Activated CD8-positive, alpha-beta memory T cell treated with anti-CD3 and anti-CD28 coated beads for 48 hours (primary cell): ENCODE measurements around the gene CCDC142.
A peak's percentile ranks its signal among the peaks of the same experiment; 100 is the strongest.
"Not testable (repeated sequence)": the region's sequence is repeated elsewhere in the genome, so short reads cannot be mapped to it uniquely, and the experiment has no call there.

Experiments used
- DNase-seq, 3 experiments: peaks; one replicate each; pipeline ENCODE4 v3.0.0-alpha.2; 2020; ENCODE audit warnings: low read depth in 2 of 3, low spot score in 2 of 3

Gene CCDC142

DNA sequence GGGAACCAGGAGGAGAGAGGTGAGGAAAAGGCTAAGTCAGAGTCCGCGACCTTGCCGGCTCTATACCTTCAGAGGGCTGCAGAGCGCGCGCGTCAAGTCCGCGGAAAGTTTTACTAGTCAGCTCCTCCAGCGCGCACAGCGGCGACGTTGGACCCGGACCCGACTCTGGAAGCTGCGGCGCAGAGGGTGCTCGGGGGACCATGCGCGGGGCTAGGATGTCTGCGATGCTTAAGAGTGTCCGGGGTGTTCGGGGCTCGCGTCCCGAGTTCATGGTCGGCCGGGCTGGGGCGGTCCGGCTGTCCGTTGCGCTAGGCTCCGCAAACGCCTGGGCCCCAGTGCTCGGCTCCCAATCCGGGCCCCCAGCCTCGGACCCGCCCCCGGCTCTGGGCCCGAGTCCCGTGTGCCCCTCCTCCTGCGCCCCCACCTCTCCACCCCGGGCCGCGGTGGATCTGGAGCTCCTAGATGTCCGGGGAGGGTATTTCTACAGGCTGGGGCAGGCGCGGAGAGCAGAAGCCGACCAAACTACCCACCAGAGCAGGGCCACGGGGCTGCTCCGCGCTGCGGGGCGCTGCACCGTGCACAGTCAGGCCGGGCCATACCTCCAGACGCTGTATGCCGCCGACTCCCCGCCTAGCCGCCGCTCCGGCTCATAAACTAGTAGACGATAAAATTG lies 16.6 kb upstream of the CCDC142 start, which contains the start of gene LBX2:
Gene LBX2 (minus strand): TSS at position 337 of the 673 bp plus-strand sequence. CDS start 66 bp downstream, at position 271.
- no peak for DNase-seq

DNA sequence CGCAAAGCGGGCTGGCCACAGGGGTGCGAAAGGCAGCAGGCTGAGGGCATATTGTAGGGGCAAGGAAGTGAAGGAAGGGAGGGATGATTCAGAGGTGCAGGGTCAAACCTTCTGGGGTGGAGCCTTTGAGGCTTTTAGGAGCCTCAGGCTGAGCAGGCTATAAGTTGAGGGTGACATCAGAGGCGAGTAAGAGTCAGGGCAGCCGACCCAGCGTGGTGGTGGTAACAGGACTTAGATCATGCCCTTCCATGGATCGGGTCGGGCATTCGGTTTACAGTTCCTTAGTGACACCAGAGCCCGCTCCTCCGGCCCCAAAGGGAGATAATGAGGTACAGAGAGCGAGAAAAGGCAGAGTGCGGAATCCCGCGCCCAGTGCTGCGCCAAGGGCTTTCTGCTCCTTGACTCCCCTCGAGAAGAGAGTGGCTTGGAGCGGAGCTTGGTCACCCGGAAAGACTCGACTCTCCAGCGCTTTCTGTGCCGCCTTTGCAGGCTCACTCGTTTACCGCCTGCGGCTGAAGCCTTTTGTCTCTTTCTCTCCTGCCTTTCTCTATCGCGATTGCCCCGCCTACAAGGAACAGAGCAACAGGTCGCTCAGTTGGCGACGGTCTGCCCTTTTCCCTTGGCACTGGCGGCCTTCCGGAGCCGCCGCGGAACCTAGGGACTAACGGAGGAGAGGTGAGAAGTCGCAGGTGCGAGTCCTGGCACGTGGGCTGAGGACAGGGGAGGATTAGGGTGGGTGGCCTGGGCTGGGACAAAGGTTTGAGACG lies 15.9 kb upstream of the CCDC142 start:
- DNase-seq, result no peak

DNA sequence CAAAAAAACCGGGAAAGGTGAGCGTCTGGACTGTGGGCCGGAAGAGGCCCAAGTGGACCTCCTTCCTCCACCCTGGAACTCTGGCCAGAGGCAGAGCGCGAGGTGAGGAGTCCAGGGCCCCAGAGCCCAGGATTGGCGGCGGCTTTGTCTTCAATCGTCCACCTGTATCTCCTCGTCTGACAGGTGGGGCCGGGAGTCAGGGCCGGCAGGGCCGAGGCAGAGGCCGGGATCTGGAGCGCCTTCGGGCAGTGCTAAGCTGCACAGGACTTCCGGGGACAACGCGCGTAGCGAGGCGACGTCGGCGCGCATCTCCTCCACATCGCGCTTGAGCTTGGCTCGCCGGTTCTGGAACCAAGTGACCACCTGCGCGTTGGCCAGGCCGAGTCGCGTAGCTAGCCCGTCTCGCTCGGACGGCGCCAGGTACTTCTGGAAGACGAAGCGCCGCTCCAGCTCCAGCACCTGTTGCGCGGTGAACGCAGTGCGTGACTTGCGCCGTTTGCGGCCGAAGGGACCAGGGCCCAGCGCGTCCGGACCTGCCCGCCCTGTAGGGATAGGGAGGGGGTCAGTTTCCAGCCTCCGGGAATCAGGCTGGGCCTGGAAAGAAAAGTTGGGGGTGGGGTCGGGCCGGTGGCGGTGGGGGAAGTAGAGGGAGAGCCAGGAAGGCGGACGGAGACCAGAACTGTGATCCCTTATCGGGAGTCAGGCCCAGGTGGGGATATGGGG lies 15.1 kb upstream of the CCDC142 start:
- no peak for DNase-seq

DNA sequence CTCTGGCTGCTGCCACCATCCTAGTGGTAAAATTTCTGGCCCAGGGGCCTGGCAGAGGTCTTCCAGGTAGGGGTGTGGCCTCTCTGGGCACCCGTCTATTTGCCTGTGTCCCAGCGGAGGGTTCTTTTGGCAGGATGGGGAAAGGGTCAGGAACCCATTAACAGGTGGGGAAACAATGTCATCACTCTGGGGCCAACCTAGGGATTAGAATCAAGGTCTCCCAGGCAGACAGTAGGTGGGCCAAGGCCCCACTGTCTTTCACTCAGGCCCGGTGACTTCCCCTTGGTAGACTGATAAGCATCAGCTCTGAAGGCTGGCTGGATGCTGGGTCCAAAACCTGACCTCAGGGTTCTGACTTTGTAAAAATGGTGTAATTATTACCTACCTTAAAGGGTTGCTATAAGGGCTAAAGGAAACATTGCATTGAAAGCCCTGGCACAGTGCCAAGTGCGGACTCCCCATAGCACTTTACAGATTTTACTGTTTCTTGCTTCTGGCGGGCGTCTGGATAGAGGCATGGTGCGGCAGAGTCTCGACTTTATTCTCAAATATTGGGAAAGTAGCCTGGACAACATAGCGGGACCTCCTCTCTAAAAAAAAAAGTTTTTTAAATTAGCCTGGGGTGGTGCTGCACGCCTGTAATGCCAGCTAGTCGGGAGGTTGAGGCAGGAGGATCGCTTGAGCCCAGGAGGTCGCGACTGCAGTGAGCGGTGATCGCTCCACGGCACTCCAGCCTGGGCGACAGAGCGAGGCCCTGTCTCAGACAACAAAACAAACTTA lies 14.4 kb upstream of the CCDC142 start:
- no peak for DNase-seq

DNA sequence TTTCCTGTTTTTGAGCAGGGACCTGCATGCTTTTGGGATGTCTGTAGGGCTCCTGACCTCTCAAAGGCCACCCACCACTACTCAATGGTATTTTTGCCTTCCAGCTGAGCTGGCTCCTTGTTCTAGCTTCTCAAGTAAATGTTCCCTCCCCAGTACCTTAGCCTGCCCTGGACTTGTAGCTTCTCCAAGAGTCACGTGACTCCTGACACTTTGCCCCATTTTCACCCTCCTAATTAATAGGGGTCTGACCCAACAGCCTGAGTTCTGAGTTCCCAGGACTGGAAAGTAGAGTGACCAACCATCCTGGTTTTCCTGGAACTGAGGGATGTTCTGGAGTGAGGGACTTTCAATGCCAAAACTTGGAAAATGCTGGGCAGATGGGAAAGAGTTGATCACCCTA lies 12.6 kb upstream of the CCDC142 start:
- DNase-seq, result no peak

DNA sequence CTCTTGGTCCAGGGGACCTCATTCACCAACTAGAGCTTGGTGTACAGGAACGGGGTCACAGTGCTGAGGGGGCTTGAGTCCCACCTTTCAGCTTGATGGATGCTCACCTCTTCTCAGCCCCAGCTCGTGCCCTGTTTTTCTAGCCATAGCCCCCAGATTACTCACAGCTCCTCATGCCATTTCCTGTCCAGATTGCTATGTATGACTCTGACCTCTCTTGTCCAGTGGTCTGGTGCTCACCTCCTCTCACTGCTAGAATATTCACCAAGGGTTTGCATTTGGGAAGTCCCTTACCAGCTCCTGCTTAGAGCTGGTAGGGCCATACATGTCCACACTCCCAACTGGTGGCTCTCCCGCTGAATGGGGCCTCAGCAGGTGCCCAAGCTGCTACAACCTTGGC lies 10.7 kb upstream of the CCDC142 start:
- no peak for DNase-seq

DNA sequence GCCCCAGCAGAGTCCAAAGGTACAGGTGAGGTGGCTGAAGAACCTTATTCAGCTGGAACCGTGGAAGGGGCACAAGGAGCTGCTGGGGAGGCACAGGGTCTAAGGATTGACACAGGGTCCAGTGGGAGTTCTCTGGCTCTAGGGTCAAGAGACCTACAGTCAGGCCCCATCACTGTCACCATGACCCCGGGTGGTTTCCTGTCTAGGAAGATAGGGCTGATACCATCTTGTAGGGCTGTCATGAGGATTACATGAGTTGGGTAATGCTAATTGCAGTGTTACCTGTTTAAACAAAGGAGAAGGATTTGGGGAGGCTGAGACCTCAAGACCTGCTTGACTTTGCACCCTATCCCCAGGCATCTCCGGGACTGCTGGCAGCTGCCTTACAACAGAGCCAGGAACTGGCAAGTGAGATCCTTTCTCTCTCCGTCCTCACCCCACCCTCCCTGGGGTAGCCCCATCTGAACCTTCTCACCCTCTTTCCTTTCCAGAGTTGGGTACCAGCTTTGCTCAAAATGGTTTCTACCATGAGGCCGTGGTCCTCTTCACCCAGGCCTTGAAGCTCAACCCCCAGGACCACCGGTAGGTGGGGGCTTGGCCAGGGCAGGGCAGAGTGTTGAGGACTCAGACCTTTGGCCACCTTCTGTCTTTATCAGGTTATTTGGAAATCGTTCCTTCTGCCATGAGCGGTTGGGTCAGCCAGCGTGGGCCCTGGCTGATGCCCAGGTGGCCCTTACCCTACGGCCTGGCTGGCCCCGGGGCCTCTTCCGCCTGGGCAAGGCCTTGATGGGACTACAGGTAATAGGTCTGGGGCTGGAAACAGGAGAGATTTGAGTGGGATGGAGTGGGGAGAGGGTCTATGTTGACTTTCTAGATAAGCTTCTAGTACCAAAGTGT lies 9.1 kb upstream of the CCDC142 start:
- no peak for DNase-seq

DNA sequence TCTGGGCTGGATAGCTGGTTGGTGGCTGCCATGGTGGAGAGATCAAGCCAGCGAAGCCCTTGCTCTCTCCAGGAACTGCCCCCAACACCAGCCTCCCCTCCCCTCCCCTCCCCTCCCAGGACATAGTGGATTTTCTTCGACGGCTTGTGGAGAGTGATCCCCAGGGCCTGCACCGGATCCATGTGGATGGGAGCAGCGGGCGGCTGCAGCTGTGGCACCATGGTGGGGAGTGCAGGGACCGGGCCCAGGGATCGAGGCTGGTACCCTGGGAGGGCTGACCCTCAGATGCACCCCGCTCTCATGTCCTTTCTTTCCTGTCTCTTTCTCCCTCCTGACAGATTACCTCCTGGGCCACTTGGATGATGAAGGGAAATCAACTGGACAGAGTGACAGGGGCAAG lies 7.1 kb upstream of the CCDC142 start:
- DNase-seq, result no peak

DNA sequence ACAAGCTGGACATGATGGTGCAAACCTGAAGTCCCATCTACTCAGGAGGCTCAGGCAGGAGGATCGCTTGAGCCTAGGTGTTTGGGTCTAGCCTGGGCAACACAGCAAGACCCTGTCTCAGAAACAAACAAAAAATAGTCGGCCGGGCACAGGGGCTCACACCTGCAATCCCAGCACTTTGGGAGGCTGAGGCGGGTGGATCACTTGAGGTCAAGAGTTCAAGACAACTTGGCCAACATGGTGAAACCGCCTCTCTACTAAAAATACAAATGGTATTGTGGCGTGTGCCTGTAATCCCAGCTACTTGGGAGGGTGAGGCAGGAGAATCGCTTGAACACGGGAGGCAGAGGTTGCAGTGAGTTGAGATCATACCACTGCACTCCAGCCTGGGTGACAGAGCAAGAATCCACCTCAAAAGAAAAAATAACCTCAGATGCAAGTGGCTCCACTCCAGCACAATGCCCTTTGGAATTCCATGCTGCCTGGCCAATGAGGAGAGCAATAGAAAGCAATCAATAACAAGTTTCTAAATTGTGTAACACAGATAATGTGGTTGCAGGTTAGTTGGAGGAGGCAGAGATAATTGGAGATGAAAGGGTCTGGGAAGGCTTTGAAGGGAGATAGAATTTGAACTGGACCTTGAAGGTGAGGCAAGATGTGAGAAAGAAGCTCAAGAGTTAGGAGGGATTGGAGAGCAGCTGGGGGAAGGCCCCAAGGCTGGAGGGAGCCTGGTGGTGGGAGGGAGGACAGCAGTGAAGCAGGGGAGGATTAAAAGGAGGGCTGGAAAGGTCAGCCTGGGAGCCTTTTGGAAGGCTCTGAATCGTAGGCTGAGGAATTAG lies 6.1 kb upstream of the CCDC142 start:
- DNase-seq, result no peak

DNA sequence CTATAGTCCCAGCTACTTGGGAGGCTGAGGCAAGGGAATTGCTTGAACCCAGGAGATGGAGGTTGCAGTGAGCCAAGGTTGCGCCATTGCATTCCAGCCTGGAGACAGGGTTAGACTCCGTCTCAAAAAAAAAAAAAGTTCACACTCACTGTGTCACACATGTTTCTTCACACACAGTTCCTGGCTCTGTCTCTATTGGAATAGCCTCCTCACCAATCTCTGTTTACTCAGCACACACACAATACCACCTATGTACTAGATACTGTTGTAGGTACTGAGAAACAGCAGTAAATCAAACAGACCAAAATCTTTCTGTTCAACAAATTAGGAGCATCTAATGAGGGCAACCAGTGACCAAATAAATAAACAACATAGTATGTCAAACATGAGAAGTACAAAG lies 3.3 kb upstream of the CCDC142 start:
- no peak for DNase-seq

DNA sequence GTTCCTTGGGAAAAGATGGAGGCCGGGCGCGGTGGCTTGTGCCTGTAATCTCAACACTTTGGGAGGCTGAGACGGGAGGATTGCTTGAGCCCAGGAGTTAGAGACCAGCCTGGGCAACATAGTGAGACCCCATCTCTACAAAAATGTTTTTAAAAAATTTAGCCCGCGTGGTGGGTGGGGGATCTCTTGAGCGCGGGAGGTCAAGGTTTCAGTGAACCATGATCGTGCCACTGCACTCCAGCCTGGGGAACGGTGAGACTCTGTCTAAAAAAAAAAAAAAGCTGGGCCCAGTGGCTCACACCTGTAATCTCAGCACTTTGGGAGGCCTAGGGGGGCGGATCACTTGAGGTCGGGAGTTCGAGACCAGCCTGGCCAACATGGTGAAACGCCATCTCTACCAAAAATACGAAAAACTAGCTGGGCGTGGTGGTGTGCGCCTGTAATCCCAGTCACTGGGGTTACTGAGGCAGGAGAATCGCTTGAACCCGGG lies 922 bp upstream of the CCDC142 start:
- not testable (repeated sequence) for DNase-seq

DNA sequence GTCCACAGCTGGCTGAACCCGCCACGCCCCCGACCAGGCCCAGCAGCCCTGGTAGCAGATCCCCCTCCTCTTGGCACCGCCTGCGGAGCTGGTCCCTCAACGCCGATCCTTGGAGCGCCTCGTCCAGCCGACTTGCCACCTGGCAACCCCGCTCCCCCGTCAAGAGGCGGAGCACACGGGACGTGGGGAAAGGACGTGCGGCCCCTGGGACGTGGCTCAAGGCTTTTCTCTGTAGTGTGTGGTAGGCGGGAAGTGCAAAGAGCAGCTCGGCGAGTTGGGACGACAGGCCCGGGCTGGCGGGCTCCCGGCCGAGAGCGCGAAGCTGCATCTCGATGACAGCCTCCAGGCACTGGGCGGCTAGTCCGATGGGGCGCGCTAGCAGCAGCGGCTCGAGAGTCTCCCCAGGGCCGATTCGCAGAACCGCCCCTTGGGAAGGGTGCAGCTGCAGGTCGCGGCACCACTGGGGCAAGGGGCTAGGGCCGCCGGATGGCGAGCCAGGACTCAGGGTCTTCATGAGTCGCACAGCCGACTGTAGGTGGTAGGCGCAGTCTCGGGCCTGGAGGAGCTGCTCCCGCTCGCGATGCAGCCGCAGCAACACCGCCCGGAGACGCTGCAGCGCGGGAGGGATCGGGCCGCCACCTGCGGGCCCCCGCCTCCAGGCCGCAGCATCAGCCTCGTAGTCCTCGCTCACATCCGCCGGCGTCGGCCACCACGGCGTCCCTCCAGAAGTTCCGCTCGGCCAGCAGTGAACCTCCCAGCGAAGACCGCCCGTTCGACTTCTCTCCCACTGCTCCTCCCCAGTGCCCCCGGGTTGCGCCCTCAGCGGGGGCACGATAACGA lies 617 bp downstream of the CCDC142 start:
- no peak for DNase-seq

DNA sequence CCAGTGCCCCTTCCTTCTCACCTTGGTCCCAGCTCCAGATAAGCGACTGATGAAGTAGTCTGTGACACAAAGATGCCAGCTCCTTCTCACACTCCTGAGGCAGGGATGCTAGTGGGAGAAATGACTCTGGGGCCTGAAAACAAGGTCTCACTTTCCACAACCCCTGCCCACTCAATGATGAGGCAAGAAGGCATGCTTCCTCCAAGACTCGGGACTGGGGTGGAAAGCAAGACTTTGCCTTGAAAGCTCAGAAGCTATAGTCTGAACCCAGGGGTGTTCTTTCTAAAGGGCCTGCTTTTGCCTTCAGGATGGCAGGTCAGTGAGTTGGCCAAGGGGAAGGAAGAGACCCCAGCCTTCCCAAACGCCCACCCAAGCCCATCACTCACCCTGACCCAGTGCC lies 1.4 kb downstream of the CCDC142 start:
- no peak for DNase-seq

DNA sequence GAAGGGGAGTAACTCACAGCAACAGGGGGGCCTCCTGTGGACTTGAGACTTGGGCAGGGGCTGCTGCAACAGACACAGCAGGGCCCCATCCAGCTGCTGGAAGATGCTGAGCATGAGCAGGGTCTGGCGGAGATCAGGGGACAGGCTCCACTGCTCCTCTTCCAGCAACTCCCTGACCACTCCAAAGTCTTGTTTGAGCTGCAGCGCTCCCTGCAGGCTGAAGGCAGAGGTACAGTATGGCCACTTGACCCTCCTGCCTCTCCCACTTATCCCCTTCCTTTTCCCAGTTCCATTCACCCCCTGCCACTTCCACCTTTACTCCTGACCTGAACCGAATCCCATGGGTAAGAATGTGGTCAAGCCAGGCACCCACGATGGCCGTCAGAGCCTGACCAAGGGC lies 7.9 kb downstream of the CCDC142 start:
- no peak for DNase-seq

DNA sequence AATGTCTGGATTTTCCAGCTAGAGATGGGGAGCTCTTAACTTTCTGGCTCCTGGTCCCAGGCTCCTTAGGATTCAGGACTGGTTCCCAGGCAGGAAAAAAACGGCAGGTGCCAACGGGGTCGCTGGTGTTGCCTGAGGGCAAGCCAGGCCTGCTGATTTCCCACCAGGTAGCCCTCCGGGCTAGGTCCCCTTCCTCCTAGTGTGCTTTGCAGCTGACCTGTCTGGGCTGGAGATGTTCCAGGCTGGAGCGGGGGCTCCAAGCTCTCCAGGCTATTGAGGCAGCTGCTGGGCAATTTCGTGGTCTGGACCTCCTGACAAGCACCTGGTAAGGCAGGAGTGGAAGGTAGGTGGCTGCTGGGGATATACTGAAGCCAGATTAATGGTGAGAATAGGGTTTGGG lies 8.3 kb downstream of the CCDC142 start:
- no peak for DNase-seq

DNA sequence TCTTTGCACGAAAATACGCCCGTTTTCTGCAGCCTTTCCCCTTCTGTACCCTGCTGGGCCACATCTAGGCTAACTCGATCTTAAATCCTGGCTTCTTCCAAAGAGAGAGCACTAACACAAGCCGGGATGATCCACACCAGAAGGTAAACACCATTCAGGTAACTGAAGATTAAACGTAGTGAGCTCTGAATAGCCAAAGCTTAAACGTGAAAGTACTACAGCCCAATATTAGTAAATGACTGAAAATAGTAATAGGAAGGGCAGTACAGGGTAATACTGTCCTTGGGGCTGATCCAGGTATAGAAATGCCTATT lies 9.9 kb downstream of the CCDC142 start:
- DNase-seq, result no peak

DNA sequence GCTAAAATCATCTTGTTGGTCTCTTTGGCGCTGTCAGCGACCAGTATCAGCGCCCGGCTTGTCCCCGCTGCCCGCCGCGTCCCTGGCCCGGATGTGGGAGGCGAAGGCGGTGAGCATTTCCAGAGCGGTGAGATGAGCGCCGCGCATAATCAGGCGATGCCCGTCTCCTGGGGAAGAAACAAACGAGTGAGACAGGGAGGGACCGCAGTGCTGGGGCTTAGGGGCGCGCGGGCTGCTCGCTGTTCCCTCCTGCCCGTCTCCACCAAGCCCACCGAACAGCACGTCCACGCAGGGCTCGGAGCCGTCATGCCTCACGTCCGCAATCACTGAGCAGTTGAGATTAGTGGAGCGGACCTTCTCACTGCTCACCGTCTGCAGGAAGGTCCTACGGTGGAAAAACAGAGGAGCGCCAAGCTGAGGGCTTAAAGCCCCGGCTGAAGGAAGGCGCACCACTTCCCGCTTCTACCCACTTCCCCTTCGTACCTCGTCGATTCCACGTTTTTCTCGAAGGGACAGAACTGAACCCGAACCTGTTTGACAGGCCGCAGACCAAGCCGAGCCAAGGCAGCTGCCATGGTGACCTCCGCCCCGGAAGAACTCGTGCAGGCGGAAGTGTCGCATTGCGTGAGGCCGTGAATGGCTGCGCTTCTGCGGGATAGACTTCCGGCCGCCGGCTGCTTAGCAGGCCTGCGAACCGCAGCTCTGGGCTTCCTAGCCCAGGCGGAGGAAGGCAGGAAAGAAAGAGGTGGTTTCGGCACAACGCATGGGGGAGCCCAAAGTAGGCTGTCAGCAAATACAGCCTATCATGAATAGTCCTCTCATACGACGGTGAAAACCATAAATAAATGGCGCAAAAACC lies 10.5 kb downstream of the CCDC142 start, which contains the start of gene MRPL53:
Gene MRPL53 (minus strand): TSS at position 595 of the 859 bp plus-strand sequence. CDS start 20 bp downstream, at position 575.
- peak; percentile 86 to 98 (median 92) for DNase-seq
